Lower leg skin (tissue), 3 donors: ENCODE results near the gene LRRC46.

Source experiments
- POLR2A ChIP-seq, 2 donors: fragments of 450-650 bp; IDR thresholded peaks; one replicate each; pipeline ENCODE4 v1.6.1; 2016 to 2017; ENCODE audit warnings: antibody characterized with exemption in 2 of 2, mild to moderate bottlenecking in 1 of 2, moderate library complexity in 1 of 2
- TF ChIP-seq, protein P1 (sequence below), 3 donors: fragments of 450-650 bp; IDR thresholded peaks; one replicate each; pipeline ENCODE4 v1.5.1; 2016; ENCODE audit warnings: antibody characterized with exemption in 3 of 3, mild to moderate bottlenecking in 3 of 3, moderate library complexity in 2 of 3

DNA sequence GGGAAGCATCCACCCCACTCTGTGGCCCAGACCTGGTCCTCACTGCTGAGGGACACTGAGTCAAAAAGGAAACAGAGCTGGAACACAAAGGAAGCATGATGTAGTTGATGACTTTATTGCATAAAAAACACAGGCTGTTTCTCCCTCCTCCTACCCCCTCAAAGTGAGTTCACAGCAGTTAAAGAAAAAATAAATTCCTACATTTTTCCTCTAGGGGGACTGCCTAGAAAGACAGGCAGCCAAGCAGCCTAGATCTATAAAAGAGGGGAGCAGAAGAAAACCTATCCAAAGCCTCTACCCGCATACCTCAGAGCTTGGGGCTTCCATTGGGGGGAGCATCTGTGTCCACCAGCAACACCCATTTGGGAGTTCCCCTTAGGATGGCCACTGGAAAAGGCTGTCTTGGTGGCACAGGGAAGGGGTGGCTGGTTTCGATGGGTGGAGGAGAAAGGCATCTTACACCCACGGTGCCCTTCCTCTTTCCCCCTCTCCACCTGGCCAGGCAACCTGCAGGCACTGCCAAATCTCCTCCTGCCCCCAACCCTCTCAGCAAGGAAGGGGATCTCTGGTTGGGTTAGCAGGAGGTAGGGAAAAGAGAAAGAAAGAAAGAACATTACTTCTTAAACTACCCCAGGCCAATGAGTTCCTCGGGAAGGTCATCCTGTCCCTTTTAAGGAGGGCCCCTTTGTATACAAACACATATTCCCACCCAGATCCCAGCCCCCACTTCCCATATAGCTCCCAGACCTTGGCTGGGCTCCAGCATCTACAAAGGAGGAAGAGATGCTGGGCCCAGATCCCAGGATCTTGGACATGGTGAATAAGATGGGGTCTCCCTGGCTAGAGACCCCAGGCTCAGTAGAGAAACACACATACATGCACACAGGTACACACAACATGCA lies 13.6 kb downstream of the LRRC46 start:
- TF ChIP-seq, protein P1, sequence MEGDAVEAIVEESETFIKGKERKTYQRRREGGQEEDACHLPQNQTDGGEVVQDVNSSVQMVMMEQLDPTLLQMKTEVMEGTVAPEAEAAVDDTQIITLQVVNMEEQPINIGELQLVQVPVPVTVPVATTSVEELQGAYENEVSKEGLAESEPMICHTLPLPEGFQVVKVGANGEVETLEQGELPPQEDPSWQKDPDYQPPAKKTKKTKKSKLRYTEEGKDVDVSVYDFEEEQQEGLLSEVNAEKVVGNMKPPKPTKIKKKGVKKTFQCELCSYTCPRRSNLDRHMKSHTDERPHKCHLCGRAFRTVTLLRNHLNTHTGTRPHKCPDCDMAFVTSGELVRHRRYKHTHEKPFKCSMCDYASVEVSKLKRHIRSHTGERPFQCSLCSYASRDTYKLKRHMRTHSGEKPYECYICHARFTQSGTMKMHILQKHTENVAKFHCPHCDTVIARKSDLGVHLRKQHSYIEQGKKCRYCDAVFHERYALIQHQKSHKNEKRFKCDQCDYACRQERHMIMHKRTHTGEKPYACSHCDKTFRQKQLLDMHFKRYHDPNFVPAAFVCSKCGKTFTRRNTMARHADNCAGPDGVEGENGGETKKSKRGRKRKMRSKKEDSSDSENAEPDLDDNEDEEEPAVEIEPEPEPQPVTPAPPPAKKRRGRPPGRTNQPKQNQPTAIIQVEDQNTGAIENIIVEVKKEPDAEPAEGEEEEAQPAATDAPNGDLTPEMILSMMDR (IDR thresholded peaks at IDR 0.05) = no peak
- no peak for TF ChIP-seq POLR2A (IDR thresholded peaks at IDR 0.05)
